Urinary bladder (tissue), 4 donors: ENCODE measurements around the gene ZFYVE19. TPM values are rescaled to one million over a fixed set of nuclear protein-coding genes. Genes with fewer than 3 reads are reported as not detected.

Source experiments
- DNase-seq: peaks from one replicate; pipeline ENCODE4 v3.0.0-alpha.2; 2015; ENCODE audit errors: extremely low spot score
- H3K27ac ChIP-seq: one replicate; pipeline ENCODE4 v1.5.1; 2013; ENCODE audit warnings: low read depth, mild to moderate bottlenecking, moderate library complexity
- H3K36me3 ChIP-seq: one replicate; pipeline ENCODE4 v1.6.1; 2013; ENCODE audit warnings: mild to moderate bottlenecking, moderate library complexity; ENCODE audit not compliant: insufficient read depth
- H3K4me1 ChIP-seq: one replicate; pipeline ENCODE4 v1.6.1; 2013; ENCODE audit warnings: mild to moderate bottlenecking, moderate library complexity; ENCODE audit not compliant: insufficient read depth
- H3K4me3 ChIP-seq: one replicate; pipeline ENCODE4 v1.5.1; 2013; ENCODE audit warnings: low read depth, low read length
- WGBS: extraction: QIAGEN DNeasy Blood & Tissue Kit; methylation state at CpG from one replicate; pipeline ENCODE4 v1.1.7; 2013; 5-methylcytosine and 5-hydroxymethylcytosine counted together
- polyA plus RNA-seq: library from polyadenylated mRNA; stranded (reverse); fragments of 200-250 nt; gene quantifications from one replicate; pipeline ENCODE4 v1.2.3, GENCODE V29; 2013
- total RNA-seq: library from RNA; depleted of rRNA; stranded (reverse); fragments of >200 nt; gene quantifications from one replicate; pipeline ENCODE4 v1.2.3, GENCODE V29; 2014
- donor health status: healthy with polysubstance abuse.
- donor health status: healthy.

ZFYVE19 gene
- total and polyA plus RNA-seq, 2 donors: 20.3 to 26.4 TPM

GRCh38 chr15:40841741-40842140 is 34.9 kb downstream of the ZFYVE19 start:
- WGBS: 77% methylated on average over 2 of the region's 2 CpGs
- no peak for DNase-seq
- Histone ChIP-seq H3K36me3 (no peaks in the 10 kb centered on the region), H3K27ac (no peak overlapping the region), H3K4me3 (no peak overlapping the region), H3K4me1 (no peaks in the 10 kb centered on the region)

GRCh38 chr15:40843261-40843884 is 36.5 kb downstream of the ZFYVE19 start:
- Histone ChIP-seq H3K36me3 (no peaks in the 10 kb centered on the region), H3K27ac (no peak overlapping the region), H3K4me3 (peak overlapping the region; percentile 54), H3K4me1 (no peaks in the 10 kb centered on the region)
- WGBS: 18% methylated on average over 34 of the region's 34 CpGs
- no peak for DNase-seq

GRCh38 chr15:40843885-40844695 is 37.2 kb downstream of the ZFYVE19 start, which contains the start of gene SPINT1:
TSS of gene SPINT1 (plus strand) at chr15:40844048. CDS start at chr15:40844555, 507 bp downstream.
- Histone ChIP-seq H3K36me3 (no peaks in the 10 kb centered on the region), H3K27ac (peak within 1 kb of the TSS; percentile 82), H3K4me1 (no peaks in the 10 kb centered on the region), H3K4me3 (peak within 1 kb of the TSS; percentile 54)
- no peak for DNase-seq
- under 1% methylated on average over 89 of the region's 89 CpGs for WGBS

- Histone ChIP-seq H3K36me3 (no peaks in the 10 kb centered on the region), H3K27ac (peak overlapping the region; percentile 82), H3K4me1 (no peaks in the 10 kb centered on the region), H3K4me3 (peak overlapping the region; percentile 54)
- 1% methylated on average over 28 of the region's 28 CpGs for WGBS
- no peak for DNase-seq
These were observed 37.8 kb downstream of the ZFYVE19 start for GRCh38 chr15:40844696-40845030.

- Histone ChIP-seq H3K4me1 (no peaks in the 10 kb centered on the region), H3K4me3 (peak overlapping the region; percentile 54), H3K27ac (peak overlapping the region; percentile 82), H3K36me3 (no peaks in the 10 kb centered on the region)
- WGBS: 50% methylated on average over 12 of the region's 12 CpGs
- no peak for DNase-seq
These were observed 38.1 kb downstream of the ZFYVE19 start for GRCh38 chr15:40845036-40845435.

- WGBS: 71% methylated on average over 8 of the region's 8 CpGs
- peak; percentile 55 for DNase-seq
- H3K4me3 ChIP-seq: no peak overlapping the region
- no peaks in the 10 kb centered on the region for H3K4me1 ChIP-seq
- no peaks in the 10 kb centered on the region for H3K36me3 ChIP-seq
- peak overlapping the region; percentile 82 for H3K27ac ChIP-seq
These were observed 38.8 kb downstream of the ZFYVE19 start for GRCh38 chr15:40845511-40846284.

GRCh38 chr15:40846841-40847222 is 39.9 kb downstream of the ZFYVE19 start:
- Histone ChIP-seq H3K27ac (peak overlapping the region; percentile 60), H3K4me1 (no peaks in the 10 kb centered on the region), H3K36me3 (no peaks in the 10 kb centered on the region), H3K4me3 (no peak overlapping the region)
- DNase-seq: no peak

- Histone ChIP-seq H3K4me1 (no peaks in the 10 kb centered on the region), H3K27ac (peak overlapping the region; percentile 60), H3K36me3 (no peaks in the 10 kb centered on the region), H3K4me3 (no peak overlapping the region)
- WGBS: 75% methylated on average over 7 of the region's 7 CpGs
- DNase-seq: peak; percentile 73
These were observed 40.5 kb downstream of the ZFYVE19 start for GRCh38 chr15:40847223-40847961.

GRCh38 chr15:40850576-40851112 is 43.8 kb downstream of the ZFYVE19 start:
- no peak for DNase-seq
- H3K36me3 ChIP-seq: no peaks in the 10 kb centered on the region
- H3K4me1 ChIP-seq: no peaks in the 10 kb centered on the region
- H3K4me3 ChIP-seq: no peak overlapping the region
- no peak overlapping the region for H3K27ac ChIP-seq
- WGBS: 85% methylated on average over 8 of the region's 8 CpGs

GRCh38 chr15:40852529-40852928 is 45.6 kb downstream of the ZFYVE19 start:
- DNase-seq: no peak
- Histone ChIP-seq H3K4me1 (no peaks in the 10 kb centered on the region), H3K27ac (no peak overlapping the region), H3K4me3 (no peak overlapping the region), H3K36me3 (no peaks in the 10 kb centered on the region)
- WGBS: 91% methylated on average over 5 of the region's 5 CpGs

GRCh38 chr15:40853241-40853890 is 46.5 kb downstream of the ZFYVE19 start:
- no peak for DNase-seq
- Histone ChIP-seq H3K4me3 (no peak overlapping the region), H3K36me3 (no peaks in the 10 kb centered on the region), H3K27ac (no peak overlapping the region), H3K4me1 (no peaks in the 10 kb centered on the region)
- 92% methylated on average over 16 of the region's 16 CpGs for WGBS

GRCh38 chr15:40854161-40854560 is 47.3 kb downstream of the ZFYVE19 start:
- H3K4me1 ChIP-seq: no peaks in the 10 kb centered on the region
- no peak overlapping the region for H3K27ac ChIP-seq
- DNase-seq: no peak
- H3K4me3 ChIP-seq: no peak overlapping the region
- no peaks in the 10 kb centered on the region for H3K36me3 ChIP-seq
- 58% methylated on average over 10 of the region's 10 CpGs for WGBS
